ENCODE data around the gene OLR1.

The OLR1 gene

DNA sequence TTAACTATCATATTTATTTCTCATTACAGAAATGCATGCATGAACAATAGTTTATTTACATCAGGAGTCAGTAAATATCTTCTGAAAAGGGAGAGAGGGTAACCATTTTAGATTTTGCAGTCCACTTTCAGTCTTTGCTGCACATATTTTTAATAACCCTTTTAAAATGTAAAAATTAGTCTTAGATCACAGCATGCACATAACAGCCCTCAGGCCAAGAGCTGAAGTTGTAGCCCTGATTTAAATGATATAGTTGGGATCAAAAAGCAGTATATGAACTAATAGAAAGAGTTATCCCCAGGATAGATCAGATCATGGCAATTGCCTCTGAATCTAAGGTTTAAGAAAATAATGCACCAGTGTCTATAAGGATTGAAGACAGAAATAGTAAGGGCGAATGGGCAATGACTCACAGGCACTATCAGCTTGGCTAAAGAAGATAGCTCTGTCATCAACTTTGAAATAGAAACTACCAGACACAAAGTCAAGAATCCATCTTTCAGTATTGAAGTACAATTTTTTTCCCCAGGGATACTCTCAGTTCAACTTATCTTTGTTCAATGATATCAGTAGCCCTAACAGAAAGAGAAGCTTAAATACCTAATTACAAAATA is 28.8 kb downstream of the OLR1 start:
- TF ChIP-seq ZFX (IDR thresholded peaks at IDR 0.05) (no peak), CTCF (conservative IDR thresholded peaks at IDR 0.05) (no peak)
- H3K27ac ChIP-seq = no peak overlapping the region

DNA sequence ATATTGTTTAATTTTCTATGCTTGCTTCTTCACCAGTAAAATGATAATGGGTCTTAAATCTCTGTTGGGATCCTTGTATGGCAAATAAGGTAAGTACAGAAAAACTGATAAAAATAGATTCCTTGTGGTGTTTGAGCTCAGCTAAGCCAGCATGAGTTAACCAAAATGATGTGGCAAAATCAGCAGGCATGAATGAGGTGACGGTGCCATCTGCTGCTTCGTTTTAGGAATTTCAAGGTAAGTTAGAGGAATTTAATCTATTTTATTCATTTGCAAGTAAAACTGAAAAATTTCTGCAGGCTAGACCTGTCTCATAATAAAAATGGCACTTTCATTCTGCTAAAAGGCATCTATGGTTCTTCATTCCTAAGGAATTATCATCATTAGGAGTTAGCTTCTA is 31.9 kb downstream of the OLR1 start:
- H3K27ac ChIP-seq = no peak overlapping the region
- TF ChIP-seq CTCF (conservative IDR thresholded peaks at IDR 0.05) (peak; percentile 72), ZFX (IDR thresholded peaks at IDR 0.05) (no peak)

GRCh38 chr12:10136637-10137205 is 35.2 kb downstream of the OLR1 start:
- TF ChIP-seq CTCF (conservative IDR thresholded peaks at IDR 0.05) (no peak), ZFX (IDR thresholded peaks at IDR 0.05) (no peak)
- no peak overlapping the region for H3K27ac ChIP-seq

- H3K27ac ChIP-seq = no peak overlapping the region
Observed at GRCh38 chr12:10135126-10135525, 36.8 kb downstream of the OLR1 start.

GRCh38 chr12:10132850-10133370 is 39.0 kb downstream of the OLR1 start:
- no peak overlapping the region for H3K27ac ChIP-seq
- TF ChIP-seq CTCF (conservative IDR thresholded peaks at IDR 0.05) = no peak
- TF ChIP-seq ZFX (IDR thresholded peaks at IDR 0.05) = no peak

More at GRCh38 chr12:10135126-10135525, 36.8 kb downstream of the OLR1 start:
- no peak for TF ChIP-seq ZFX (IDR thresholded peaks at IDR 0.05)
- TF ChIP-seq CTCF (conservative IDR thresholded peaks at IDR 0.05) = no peak

DNA sequence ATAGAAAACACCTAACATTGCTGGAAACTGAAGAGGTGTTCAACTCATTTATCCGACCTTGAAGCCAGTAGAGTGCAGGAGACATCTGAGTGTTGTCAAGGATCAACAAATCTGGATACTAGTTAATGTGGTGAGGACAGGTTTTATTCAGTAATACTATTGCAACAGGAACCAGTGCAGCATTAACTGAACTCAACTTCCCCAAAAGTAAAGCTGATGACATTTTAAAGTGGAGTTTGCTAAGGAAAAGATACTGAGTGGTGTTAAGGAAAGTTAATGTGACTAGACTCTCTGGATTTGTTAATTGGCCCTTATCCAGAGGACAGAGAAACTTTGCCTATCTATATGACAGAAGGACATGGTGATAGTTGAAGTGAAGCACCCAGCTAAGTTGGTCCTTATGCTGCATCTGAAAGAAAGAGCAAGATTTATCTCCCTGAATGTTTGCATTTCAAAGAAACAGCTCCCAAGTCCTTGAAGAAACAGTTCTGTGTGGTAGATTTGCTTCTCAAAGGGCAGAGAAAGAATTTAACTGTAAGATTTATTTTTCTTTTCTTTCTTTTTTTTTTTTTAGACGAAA is 40.7 kb downstream of the OLR1 start:
- TF ChIP-seq CTCF (conservative IDR thresholded peaks at IDR 0.05) (no peak), ZFX (IDR thresholded peaks at IDR 0.05) (no peak)

DNA sequence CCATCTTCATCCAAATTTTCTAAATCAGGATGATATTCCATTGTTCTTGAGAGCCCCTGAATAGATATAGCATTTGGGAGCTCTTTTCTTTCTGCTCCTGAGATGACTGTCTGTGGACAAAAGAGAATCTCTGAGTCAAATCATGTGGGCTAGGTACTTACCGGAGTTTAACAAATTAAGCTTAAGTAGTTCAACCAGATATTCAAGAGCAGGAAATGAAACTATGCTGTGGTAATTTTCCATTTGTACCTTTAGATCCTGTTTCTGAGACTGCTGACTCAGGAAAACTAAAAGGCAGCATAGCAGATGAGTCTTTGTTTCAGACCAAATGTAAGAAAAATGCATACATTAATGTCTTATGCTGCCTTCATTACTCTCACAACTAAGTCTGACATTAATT is 41.9 kb downstream of the OLR1 start, which contains the start of gene CLEC7A:
TSS of gene CLEC7A (minus strand) at position 158 of the 400 bp plus-strand sequence. CDS start at position 41, 117 bp downstream.
- TF ChIP-seq ZFX (IDR thresholded peaks at IDR 0.05) = no peak
- H3K27ac ChIP-seq = peak within 1 kb of the TSS; percentile 39

More for the DNA sequence above, 40.7 kb downstream of the OLR1 start:
- peak overlapping the region; percentile 42; the same call in 1 of the 2 replicates for H3K27ac ChIP-seq
